HG03097 (cell line): ENCODE results near the gene TTC16.
A peak's percentile ranks its signal among the peaks of the same experiment; 100 is the strongest.

Experiments used
- ATAC-seq: cut with Tn5 transposase; IDR thresholded peaks from one replicate; pipeline ENCODE4 v1.9.1; 2021; ENCODE audit not compliant: unreplicated experiment, low FRiP score

The TTC16 gene

DNA sequence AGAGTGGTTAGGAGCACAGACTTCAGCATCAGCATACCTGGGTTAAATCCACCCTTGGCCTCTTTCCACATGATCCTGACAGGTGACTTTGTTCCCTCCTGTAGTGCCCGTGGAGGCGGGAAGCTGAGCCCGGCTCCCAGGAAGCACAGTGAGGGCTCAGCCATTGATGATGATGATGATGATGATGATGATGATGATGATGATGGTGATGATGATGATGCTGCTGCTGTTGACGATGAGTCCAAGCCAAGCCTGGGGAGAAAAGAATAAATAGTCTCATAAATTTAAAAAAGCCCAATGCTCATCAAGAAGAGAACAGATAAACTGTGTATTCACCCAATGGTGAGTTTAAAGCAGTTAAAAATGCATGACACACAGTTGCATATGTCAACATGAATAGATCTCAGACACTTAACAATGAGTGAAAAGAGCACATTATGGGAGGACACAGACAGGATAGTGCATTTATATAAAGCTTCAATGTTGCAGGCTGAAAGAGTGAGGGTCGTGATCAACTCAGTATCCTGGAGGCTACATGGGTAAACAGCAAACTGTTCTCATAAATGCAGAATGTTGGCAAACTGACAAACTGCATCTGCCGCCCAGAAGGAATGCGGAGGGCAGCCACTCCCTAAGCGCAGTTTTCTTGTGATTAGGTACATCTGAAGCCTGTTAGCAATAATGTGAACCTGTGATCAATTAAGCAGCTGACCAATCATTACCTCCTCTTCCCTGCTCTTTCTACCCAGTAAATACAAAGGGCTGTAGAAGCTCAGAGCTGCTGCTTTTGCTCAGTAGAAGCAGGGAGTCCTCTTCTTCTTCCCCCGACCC lies 20.8 kb upstream of the TTC16 start:
- ATAC-seq, result no peak

GRCh38 chr9:127697575-127697974 lies 18.3 kb upstream of the TTC16 start:
- ATAC-seq, result no peak

GRCh38 chr9:127698386-127698785 lies 17.5 kb upstream of the TTC16 start:
- ATAC-seq, result no peak

- ATAC-seq, result peak; percentile 88
Measured at GRCh38 chr9:127698985-127699670, 16.8 kb upstream of the TTC16 start.

DNA sequence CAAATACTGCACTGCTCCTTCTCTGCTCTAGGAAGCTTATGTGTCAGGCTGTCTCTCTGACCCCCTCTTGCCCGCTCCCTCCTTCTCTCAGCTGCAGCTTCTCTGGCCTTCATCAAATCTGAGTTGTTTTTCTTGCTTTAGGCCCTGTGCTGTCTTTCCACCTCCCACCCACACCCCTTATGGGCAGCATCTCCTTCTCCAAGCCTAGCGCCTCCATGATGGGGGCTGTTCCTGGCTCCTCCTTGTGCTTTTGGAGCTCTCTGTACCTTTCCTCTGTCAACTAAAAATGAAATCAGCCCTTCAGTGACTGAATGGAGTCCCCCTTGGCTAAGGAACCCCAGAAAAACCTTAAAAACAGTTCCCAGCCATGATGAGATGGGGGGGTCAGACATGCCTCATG lies 15.7 kb upstream of the TTC16 start:
- ATAC-seq, result no peak

- ATAC-seq, result no peak
Measured at GRCh38 chr9:127700594-127701255, 15.2 kb upstream of the TTC16 start.

GRCh38 chr9:127703289-127703946 lies 12.5 kb upstream of the TTC16 start:
- ATAC-seq, result no peak

GRCh38 chr9:127705577-127706379 lies 10.1 kb upstream of the TTC16 start:
- no peak for ATAC-seq

GRCh38 chr9:127706836-127707241 lies 9.0 kb upstream of the TTC16 start, which contains the start of gene CFAP157:
CFAP157 (plus strand) TSS chr9:127706988; CDS start chr9:127707032, 44 bp downstream.
- ATAC-seq, result no peak

GRCh38 chr9:127707766-127708165 lies 8.1 kb upstream of the TTC16 start:
- no peak for ATAC-seq

DNA sequence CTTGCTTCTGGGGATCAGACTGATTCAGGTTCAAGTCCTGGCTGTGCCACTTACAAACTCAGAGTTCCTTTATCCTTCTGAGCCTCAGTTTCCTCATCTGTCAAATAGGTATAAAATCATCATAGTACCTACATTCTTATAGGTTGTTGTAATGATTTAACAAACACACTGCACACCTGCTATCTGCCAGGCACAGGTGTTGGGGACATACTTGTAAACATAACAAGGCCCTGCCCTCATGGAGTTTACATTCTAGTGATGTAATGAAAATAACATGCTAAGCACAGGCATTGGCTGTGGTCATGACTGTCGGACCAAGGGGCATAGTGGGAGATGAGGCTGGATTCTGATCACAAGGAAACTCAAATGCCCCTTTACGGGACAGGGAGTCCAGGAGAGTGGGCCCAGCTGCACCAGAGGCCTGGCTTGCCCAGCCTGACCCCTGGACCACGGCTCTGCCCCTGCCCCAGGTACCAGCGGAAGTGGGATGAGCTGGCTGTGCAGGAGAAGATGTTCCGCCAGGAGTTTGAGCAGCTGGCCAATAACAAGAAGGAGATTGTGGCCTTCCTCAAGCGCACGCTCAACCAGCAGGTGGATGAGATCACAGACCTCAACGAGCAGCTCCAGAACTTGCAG lies 6.8 kb upstream of the TTC16 start:
- ATAC-seq, result no peak

DNA sequence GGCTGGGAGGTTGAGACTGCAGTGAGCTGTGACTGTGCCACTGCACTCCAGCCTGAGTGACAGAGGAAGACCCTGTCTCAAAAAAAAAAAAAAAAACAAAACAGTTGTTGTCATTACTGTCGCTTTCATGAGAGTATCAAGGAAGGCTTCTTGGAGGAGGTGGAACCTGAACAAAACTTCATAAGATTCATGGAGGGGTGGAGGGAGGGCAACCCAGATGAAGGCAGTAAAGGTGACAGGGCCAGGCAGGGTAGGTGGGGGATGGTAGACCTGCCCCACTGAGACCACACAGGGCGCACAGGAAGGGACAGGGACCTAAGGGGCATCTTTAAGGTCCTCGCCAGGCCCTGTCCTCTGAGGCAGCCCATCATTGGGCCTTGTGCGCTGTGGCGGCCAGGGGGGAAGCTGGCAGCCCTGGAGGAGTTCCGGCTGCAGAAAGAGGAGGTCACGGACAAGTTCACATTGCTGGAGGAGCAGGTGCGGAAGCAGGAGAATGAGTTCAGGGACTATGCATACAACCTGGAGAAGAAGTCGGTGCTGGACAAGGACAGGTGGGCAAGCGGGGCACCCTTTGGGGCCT lies 5.6 kb upstream of the TTC16 start:
- ATAC-seq, result no peak

GRCh38 chr9:127711226-127711701 lies 4.6 kb upstream of the TTC16 start:
- ATAC-seq, result no peak

DNA sequence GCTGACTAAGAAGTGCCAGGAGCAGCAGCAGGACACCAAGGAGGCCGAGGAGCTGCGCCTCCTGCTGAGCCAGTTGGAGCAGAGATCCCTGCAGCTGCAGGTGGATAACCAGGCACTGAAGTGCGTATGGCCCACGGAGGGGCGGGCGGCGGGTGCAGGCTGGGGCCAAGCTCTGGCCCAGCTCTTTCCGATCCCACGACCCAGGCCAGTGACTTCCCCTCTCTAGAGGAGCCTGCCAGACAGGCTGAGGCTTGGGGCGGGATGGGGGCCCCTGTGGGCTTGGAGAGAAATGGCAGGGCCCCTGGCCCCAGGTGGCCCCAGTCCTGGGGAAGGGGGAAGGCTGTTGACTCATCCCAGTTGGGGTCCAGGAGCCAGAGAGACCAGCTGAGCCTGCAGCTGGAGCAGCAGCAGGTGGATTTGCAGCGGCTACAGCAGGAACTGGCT lies 4.0 kb upstream of the TTC16 start:
- no peak for ATAC-seq

GRCh38 chr9:127712371-127712770 lies 3.5 kb upstream of the TTC16 start:
- ATAC-seq, result no peak

DNA sequence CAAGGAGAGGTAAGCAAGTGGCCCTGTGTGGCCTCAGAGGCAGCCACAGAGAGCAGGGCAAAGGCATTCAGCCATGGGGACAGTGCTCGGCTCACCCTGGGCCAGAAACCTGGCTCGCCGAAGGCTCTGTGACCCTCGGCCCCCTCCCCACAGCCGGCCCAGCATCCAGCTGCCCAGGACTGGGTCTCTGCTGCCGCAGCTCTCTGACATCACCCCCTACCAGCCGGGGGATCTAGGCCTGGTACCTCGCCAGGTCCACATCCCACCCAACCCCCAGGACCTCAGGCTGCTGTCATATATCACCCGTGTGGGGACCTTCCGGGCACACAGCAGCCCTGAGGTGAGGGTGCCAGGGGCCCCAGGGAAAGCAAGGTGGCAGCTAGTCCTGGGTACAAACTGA lies 3.0 kb upstream of the TTC16 start:
- no peak for ATAC-seq

GRCh38 chr9:127714020-127714750 lies 1.7 kb upstream of the TTC16 start:
- ATAC-seq, result no peak

GRCh38 chr9:127714951-127715469 lies 869 bp upstream of the TTC16 start:
- no peak for ATAC-seq
